ENCODE results near the gene BCHE.

DNA sequence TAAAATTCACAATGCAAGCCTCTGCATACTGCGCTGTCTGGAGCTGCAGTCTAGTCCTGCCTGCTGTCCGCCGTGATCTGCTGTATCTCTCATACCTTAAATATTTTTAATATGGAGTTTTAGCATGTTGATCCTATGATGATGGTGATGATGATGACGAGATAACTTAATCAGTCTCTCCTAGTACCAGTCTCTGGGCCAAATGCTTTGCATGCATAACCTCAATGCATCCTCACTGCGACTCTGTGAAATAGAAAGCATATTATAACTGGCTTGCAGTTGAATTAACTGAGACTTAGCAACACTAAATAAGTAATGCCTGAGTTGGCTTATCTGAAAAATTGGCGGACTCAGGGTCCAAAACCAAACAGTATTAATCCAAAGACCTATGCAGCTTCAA, 38.4 kb upstream of the BCHE start:
- TF ChIP-seq ZSCAN20 (CRISPR knock-in tag; IDR thresholded peaks at IDR 0.05; ENCODE audit: borderline replicate concordance) (no peak), TBP (CRISPR knock-in tag; IDR thresholded peaks at IDR 0.05) (no peak), NFE2L1 (CRISPR knock-in tag; IDR thresholded peaks at IDR 0.05; ENCODE audit: borderline replicate concordance) (no peak), NFRKB (IDR thresholded peaks at IDR 0.05) (no peak), ZNF224 (CRISPR knock-in tag; IDR thresholded peaks at IDR 0.05) (no peak)
